GM13976 (cell line): ENCODE data around the gene AADACL4.
"Not testable (repeated sequence)": the region's sequence is repeated elsewhere in the genome, so short reads cannot be mapped to it uniquely, and the experiment has no call there.

Source experiments
- DNase-seq: peaks from one replicate; pipeline ENCODE4 v3.0.0; 2012; ENCODE audit warnings: low spot score
- in situ Hi-C: fragments of 300-500 bp; cut with MboI; formaldehyde crosslinking; loops from one replicate; pipeline ENCODE4 v1.12.0; 2022; ENCODE audit warnings: low sequenced_read_pairs, mixed read lengths, inconsistent platforms; ENCODE audit not compliant: unreplicated experiment
- TF ChIP-seq, protein P1 (sequence below): IDR thresholded peaks from 2 replicates; pipeline ENCODE4 v1.5.1; 2012; ENCODE audit warnings: borderline replicate concordance, mild to moderate bottlenecking; ENCODE audit not compliant: insufficient read depth; ENCODE audit errors: extremely low read depth, missing control alignments, control extremely low read depth

AADACL4 gene

DNA sequence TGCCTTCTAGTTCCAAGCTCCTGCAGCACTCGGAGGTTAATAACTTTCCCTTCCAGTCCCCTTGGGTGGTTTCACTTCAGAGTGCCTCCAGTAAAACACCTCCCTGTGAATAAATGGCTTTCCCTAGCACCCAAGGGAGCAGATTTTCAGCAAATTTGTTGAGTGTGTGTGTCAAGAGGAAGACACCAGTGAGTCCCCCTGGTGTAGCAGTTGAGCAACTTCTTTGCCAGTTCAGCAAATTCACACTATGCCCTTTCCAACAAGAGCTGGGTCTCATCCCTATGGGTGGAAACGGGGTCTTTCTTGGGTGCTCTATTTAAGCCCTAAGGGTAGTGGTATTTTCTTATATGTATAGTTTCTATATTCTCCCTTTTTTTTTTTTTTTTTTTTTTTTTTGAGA, 806 bp upstream of the AADACL4 start:
- TF ChIP-seq, protein P1, sequence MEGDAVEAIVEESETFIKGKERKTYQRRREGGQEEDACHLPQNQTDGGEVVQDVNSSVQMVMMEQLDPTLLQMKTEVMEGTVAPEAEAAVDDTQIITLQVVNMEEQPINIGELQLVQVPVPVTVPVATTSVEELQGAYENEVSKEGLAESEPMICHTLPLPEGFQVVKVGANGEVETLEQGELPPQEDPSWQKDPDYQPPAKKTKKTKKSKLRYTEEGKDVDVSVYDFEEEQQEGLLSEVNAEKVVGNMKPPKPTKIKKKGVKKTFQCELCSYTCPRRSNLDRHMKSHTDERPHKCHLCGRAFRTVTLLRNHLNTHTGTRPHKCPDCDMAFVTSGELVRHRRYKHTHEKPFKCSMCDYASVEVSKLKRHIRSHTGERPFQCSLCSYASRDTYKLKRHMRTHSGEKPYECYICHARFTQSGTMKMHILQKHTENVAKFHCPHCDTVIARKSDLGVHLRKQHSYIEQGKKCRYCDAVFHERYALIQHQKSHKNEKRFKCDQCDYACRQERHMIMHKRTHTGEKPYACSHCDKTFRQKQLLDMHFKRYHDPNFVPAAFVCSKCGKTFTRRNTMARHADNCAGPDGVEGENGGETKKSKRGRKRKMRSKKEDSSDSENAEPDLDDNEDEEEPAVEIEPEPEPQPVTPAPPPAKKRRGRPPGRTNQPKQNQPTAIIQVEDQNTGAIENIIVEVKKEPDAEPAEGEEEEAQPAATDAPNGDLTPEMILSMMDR, result no peak
- DNase-seq, result no peak
- in situ Hi-C loops, result no loop called here

- no peak for DNase-seq
- TF ChIP-seq, protein P1, result no peak
- in situ Hi-C loops, result no loop called here
These were observed 352 bp downstream of the AADACL4 start for GRCh38 chr1:12644237-12644636.

DNA sequence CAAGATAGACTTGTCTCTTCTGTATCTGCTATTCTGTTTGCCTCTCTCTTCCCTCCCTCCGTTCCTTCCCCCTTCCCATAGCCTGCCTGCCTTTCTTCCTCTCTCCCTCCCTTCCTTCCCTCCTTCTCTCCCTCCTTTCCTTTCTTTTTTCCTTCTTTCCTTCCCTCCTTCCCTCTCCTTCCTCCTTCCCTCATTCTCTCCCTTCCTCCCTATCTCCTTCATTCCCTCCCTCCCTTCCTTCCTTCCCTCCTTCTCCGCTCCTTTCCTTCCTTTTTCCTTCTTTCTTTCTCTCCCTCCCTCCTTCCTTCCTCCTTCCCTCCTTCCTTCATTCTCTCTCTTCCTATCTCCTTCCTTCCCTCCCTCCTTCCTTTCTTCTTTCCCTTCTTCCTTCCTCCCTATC, 944 bp downstream of the AADACL4 start:
- no peak for DNase-seq
- TF ChIP-seq, protein P1, result no peak
- in situ Hi-C loops, result no loop called here

DNA sequence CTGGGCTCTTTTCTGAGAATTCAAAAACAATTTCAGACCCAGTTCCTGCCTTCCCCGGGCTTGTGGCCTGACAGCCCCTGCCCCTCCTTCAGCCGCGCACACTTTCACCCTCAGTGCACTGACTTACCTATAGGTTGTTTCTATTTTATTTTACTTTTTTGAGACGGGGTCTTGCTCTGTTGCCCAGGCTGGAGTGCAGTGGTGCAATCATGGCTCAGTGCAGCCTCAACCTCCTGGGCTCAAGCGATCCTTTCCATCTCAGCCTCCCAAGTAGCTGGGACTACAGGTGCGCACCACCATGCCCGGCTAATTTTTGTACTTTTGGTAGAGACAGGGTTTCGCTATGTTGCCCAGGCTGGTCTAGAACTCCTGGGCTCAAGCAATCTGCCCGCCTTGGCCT, 1.5 kb downstream of the AADACL4 start:
- DNase-seq, in situ Hi-C loops: not testable (repeated sequence)

GRCh38 chr1:12648741-12649140, 4.9 kb downstream of the AADACL4 start:
- in situ Hi-C loops, result no loop called here
- TF ChIP-seq, protein P1, result no peak
- no peak for DNase-seq

DNA sequence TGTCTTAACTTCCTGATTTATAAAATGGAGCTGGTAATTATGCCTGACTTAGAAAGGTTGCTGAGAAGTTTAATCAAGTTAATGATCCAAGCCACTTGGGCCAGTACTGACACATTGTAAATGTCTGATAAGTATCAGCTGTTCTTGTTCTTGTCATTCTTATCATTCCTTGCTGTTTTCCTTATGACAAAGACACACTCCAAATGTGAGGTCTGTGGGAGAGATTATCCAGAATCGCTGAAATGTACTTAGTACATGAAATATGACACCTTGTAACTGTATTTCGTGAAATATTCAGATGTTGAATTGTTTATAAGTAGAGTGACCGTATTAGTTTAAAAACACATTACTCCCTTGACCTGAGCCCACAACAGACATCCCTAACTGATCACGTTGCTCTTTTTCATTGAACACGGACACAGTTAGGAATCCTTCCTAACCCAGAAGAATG, 6.1 kb downstream of the AADACL4 start:
- in situ Hi-C loops, result no loop called here
- TF ChIP-seq, protein P1, result no peak
- no peak for DNase-seq

DNA sequence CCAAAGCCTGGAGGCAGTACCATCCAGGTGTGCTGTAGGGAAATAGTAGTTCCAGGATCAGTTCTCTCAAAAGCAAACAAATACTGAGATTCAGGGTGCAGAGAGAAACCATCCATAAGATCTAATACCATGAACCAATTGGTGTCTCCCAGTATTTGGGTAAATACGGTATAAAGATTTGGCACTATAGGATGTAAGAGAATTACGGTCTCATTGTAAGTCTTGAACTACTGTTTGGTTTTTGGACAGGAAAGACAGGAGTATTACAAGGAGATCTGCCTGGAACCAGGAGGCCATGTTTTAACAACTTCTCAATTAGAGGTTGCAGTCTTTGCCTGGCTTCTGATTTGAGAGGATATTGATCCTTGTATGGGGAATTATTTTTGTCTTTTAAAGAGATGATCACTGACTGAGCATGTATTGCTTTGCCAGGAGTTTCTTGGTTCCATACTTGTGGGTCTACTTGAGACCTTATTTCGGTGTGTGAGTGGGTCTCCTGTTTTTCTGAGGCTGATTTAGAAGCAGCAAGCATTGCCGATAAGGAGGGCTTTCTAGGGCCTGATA, 10.2 kb downstream of the AADACL4 start:
- TF ChIP-seq, protein P1, result no peak
- no peak for DNase-seq
- in situ Hi-C loops, result no loop called here
